Hypothalamus (tissue), 51 donors: ENCODE data around the gene CXXC5.

Source experiments
- DNase-seq, 51 donors: peaks; one replicate each; lab custom pipeline; 2025; lab: John Stamatoyannopoulos, UW

Gene CXXC5

DNA sequence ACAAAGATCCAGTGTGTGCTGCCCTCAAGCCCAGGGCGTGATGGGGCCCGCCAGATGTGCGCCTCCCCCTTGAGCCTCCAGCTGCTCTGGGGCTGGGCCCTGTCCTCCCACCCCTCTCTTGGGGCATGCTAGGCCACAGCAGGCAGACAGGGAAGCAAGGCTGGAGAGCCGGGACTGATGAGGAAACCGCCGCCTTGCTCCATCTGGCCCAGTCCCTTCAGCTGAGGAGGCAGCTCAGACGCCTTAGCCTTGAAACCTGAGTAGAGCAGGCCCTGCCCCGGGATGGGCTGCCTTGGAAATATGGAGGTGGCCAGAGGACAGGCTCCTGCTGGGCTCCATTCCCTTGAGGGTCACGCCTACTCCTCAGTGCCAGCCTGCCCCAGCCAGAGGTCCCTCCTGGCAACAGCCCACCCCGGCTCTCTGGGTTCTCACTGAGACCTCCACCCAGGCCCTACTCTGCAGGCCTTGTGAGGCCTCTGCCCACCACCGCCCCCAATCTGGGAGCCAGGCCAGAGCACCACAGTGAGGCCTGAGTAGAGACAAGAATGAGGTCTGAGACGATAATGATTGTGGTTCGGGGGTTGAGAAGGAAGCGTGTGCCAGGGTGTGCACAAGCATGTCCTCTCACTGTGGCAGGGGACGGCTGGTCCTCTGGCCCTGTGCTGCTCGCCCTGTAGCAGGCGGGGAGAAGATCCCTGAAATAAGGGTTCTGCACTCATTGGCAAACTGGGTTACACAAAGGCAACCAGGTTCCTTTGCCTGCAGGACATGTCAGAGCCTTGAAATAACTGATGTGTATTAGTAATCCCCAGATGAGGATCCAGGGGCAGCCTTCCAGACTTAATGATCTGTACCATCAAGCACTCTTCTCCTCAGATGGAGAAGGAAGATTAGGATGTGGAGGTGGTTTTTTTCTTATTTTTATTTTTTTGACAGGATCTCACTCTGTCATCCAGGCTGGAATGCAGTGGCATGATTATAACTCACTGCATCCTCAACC, 30.9 kb downstream of the CXXC5 start:
- DNase-seq, result peak in 28 of 51 donors; percentile 29 to 83 (median 57)

DNA sequence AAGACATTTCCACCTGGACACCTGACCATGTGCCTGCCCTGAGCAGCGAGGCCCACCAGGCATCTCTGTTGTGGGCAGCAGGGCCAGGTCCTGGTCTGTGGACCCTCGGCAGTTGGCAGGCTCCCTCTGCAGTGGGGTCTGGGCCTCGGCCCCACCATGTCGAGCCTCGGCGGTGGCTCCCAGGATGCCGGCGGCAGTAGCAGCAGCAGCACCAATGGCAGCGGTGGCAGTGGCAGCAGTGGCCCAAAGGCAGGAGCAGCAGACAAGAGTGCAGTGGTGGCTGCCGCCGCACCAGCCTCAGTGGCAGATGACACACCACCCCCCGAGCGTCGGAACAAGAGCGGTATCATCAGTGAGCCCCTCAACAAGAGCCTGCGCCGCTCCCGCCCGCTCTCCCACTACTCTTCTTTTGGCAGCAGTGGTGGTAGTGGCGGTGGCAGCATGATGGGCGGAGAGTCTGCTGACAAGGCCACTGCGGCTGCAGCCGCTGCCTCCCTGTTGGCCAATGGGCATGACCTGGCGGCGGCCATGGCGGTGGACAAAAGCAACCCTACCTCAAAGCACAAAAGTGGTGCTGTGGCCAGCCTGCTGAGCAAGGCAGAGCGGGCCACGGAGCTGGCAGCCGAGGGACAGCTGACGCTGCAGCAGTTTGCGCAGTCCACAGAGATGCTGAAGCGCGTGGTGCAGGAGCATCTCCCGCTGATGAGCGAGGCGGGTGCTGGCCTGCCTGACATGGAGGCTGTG, 32.4 kb downstream of the CXXC5 start:
- no peak for DNase-seq

GRCh38 chr5:139681112-139681458, 32.9 kb downstream of the CXXC5 start:
- DNase-seq, result no peak

DNA sequence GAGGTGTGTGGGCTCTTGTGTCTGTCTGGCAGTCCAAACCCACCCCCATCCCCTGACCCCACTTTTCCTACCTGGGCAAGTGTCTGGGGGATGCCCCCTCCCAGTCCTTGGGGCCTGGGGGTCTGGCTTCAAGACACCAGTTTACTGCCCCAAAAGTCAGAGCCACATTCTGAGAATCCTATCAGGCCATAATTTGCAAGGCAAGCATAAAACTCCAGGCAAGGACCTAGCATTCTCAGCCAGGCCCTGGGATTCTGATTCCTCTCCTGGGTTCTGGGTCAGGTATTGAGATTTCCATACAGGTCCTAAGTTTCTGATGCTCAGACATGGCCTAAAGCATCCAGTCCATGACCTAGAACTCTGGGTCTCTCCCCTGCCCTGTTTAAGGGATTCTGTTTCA, 33.3 kb downstream of the CXXC5 start:
- peak in 1 of 51 donors; percentile 59 for DNase-seq

GRCh38 chr5:139682016-139682975, 34.1 kb downstream of the CXXC5 start:
- DNase-seq, result peak in 28 of 51 donors; percentile 10 to 83 (median 62)

DNA sequence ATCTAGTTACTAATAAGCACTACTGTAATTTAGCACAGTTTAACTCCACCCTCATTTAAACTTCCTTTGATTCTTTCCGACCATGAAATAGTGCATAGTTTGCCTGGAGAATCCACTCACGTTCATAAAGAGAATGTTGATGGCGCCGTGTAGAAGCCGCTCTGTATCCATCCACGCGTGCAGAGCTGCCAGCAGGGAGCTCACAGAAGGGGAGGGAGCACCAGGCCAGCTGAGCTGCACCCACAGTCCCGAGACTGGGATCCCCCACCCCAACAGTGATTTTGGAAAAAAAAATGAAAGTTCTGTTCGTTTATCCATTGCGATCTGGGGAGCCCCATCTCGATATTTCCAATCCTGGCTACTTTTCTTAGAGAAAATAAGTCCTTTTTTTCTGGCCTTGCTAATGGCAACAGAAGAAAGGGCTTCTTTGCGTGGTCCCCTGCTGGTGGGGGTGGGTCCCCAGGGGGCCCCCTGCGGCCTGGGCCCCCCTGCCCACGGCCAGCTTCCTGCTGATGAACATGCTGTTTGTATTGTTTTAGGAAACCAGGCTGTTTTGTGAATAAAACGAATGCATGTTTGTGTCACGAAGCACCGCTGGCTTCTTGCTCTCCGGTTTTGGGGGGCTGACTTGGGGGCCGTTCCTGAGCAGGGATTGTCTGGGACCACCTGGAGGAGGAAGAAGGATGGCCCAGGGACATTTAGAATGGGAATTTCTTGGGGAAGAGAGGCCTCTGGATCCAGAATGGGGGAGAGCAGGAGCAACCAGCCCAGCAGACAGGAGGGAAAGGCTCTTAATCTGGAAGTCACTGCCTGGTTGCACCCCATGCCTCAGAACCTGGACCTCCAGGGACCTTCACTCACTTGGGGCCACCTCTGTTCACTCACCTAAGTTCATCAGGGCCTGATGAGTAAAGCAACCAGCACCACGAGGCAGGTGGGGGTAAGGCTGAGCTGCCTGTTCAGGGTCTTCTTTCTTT, 35.4 kb downstream of the CXXC5 start:
- peak in 2 of 51 donors; percentile 27 to 31 for DNase-seq

GRCh38 chr5:139684350-139684880, 36.3 kb downstream of the CXXC5 start:
- DNase-seq, result no peak

GRCh38 chr5:139684881-139685749, 37.0 kb downstream of the CXXC5 start:
- peak in 17 of 51 donors; percentile 8 to 63 (median 43) for DNase-seq

DNA sequence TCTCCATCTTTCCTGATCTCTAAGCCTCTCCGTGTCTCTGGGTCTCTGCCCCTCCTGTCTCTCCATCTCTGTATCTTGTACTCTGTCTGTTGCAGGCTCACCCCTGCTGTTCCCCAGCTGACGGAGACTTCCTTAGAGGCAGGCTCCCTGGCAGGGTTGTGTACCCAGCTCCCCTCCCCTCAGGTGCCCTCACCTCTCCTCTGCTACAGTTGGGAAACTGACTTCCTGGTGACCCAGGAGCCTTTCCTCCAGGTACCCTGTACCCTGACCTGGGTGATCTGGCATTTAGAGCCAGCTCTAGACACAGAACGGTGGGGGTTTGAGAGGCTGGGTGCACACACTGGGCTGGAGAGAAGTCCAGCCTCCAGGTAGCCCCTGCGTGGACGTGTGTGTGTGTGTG, 37.7 kb downstream of the CXXC5 start:
- no peak for DNase-seq

GRCh38 chr5:139686356-139686705, 38.2 kb downstream of the CXXC5 start:
- DNase-seq, result no peak

GRCh38 chr5:139686706-139687441, 38.7 kb downstream of the CXXC5 start:
- DNase-seq, result peak in 10 of 51 donors; percentile 18 to 39 (median 29)

GRCh38 chr5:139687656-139688055, 39.5 kb downstream of the CXXC5 start:
- DNase-seq, result no peak

GRCh38 chr5:139688088-139688702, 40.0 kb downstream of the CXXC5 start:
- no peak for DNase-seq

DNA sequence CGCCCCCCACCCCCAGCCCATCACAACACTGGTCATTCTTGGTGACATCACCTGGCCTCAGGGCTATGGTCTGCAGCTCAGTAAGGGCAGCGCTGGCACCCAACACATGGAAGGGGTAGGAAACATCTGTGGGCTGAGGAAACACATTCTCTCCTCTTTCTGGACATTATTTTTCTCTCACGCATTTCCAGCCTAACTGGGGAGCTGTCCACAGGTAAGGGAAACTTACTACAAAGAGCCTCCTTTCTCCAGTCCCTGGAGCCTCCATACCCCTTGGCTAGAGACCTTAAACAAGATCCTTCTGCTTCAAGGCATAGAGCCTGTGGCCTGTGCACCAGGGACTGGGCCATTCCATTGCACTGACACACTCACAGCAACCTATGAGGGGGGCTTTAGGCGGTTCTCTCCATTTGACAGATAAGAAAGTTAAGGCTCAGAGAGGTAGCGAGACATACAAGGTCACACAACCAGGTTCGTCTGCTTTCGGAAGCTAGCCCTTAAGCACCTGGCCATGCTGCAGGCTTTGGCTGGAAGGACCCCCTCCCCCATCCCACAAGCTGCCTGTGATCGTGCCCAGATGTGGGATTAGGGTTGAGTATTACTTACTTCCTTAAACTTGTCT, 40.7 kb downstream of the CXXC5 start:
- DNase-seq, result no peak

GRCh38 chr5:139689631-139690063, 41.5 kb downstream of the CXXC5 start:
- DNase-seq, result peak in 3 of 51 donors; percentile 20 to 45 (median 36)
